GM23338 (cell line): ENCODE data around the gene ATF7. TPM values are rescaled to one million over a fixed set of nuclear protein-coding genes. Genes with fewer than 3 reads are reported as not detected.

Experiments
- ATAC-seq: fragments of 200-7000 bp; cut with Tn5 transposase; 3 replicates; pipeline ENCODE4 v1.9.1; 2020
- DNase-seq: peaks from one replicate; pipeline ENCODE4 v3.0.0-alpha.2; 2015; ENCODE audit warnings: low spot score
- H2AFZ ChIP-seq: fragments of 200-600 bp; sonication (generic); 2 replicates; pipeline ENCODE4 v1.8.0; 2016; ENCODE audit warnings: antibody characterized with exemption, mild to moderate bottlenecking, moderate library complexity
- H3F3A ChIP-seq: fragments of 200-600 bp; sonication (generic); replicated peaks from 2 replicates; pipeline ENCODE4 v1.8.0; 2017; ENCODE audit warnings: antibody characterized with exemption, mixed run types, low read depth
- H3K27ac ChIP-seq: fragments of 200-600 bp; sonication (generic); 2 replicates; pipeline ENCODE4 v1.6.1; 2016; ENCODE audit warnings: low read depth
- H3K27me3 ChIP-seq: fragments of 200-600 bp; sonication (generic); 2 replicates; pipeline ENCODE4 v1.8.0; 2016; ENCODE audit warnings: mild to moderate bottlenecking, mixed run types, moderate library complexity; ENCODE audit not compliant: insufficient read depth
- H3K36me3 ChIP-seq: fragments of 200-600 bp; sonication (generic); 2 replicates; pipeline ENCODE4 v1.8.0; 2016; ENCODE audit warnings: mild to moderate bottlenecking; ENCODE audit not compliant: insufficient read depth
- H3K4me1 ChIP-seq: fragments of 200-600 bp; sonication (generic); 2 replicates; pipeline ENCODE4 v1.8.0; 2016; ENCODE audit warnings: mild to moderate bottlenecking, moderate library complexity; ENCODE audit not compliant: insufficient read depth
- H3K4me2 ChIP-seq: fragments of 200-600 bp; sonication (generic); 2 replicates; pipeline ENCODE4 v1.7.1; 2017; ENCODE audit warnings: mixed run types
- H3K4me3 ChIP-seq: fragments of 200-600 bp; sonication (generic); 2 replicates; pipeline ENCODE4 v1.6.1; 2016; ENCODE audit warnings: mixed run types
- H3K79me2 ChIP-seq: fragments of 200-600 bp; sonication (generic); replicated peaks from 2 replicates; pipeline ENCODE4 v1.8.0; 2017; ENCODE audit warnings: mild to moderate bottlenecking; ENCODE audit not compliant: insufficient read depth
- H3K9me2 ChIP-seq: fragments of 200-600 bp; sonication (generic); 2 replicates; pipeline ENCODE4 v1.8.0; 2017; ENCODE audit not compliant: insufficient read depth
- H4K20me1 ChIP-seq: fragments of 200-600 bp; sonication (generic); replicated peaks from 2 replicates; pipeline ENCODE4 v1.8.0; 2017; ENCODE audit warnings: mild to moderate bottlenecking; ENCODE audit not compliant: insufficient read depth
- H3K27ac Mint-ChIP-seq: 2 replicates; pipeline ENCODE4 v1.8.0; 2020; ENCODE audit warnings: inconsistent platforms, mild to moderate bottlenecking, moderate library complexity, mixed read lengths
- H3K27me3 Mint-ChIP-seq: 3 replicates; pipeline ENCODE4 v1.8.0; 2022; ENCODE audit warnings: low read depth, mild to moderate bottlenecking, moderate library complexity, mixed read lengths, inconsistent platforms; ENCODE audit not compliant: insufficient read depth, poor library complexity
- H3K36me3 Mint-ChIP-seq: 3 replicates; pipeline ENCODE4 v1.8.0; 2021; ENCODE audit warnings: low read depth, mild to moderate bottlenecking, inconsistent platforms, moderate library complexity, mixed read lengths
- H3K4me1 Mint-ChIP-seq: 3 replicates; pipeline ENCODE4 v1.8.0; 2020; ENCODE audit warnings: mild to moderate bottlenecking, inconsistent platforms, mixed read lengths
- H3K4me3 Mint-ChIP-seq: 3 replicates; pipeline ENCODE4 v1.8.0; 2021; ENCODE audit warnings: moderate library complexity, mild to moderate bottlenecking, inconsistent platforms, mixed read lengths
- H3K9me3 Mint-ChIP-seq: 3 replicates; pipeline ENCODE4 v1.8.0; 2020; ENCODE audit warnings: moderate library complexity, mild to moderate bottlenecking, inconsistent platforms, mixed read lengths
- CREB1 ChIP-seq: fragments of 250-450 bp; sonication (Bioruptor Pico); IDR thresholded peaks from 2 replicates; pipeline ENCODE4 v1.5.0; 2020; ENCODE audit warnings: low read depth, mild to moderate bottlenecking, moderate library complexity
- EZH2 ChIP-seq: fragments of 200-600 bp; sonication (generic); IDR thresholded peaks from one replicate; pipeline ENCODE4 v1.8.0; 2017; ENCODE audit warnings: antibody characterized with exemption, mild to moderate bottlenecking, low read depth; ENCODE audit not compliant: unreplicated experiment
- EZH2phosphoT487 ChIP-seq: fragments of 200-600 bp; sonication (generic); IDR thresholded peaks from one replicate; pipeline ENCODE4 v1.8.1; 2018; ENCODE audit warnings: antibody characterized with exemption; ENCODE audit not compliant: unreplicated experiment
- JUNB ChIP-seq: IDR thresholded peaks from one replicate; pipeline ENCODE4 v1.6.1; 2016; ENCODE audit warnings: antibody characterized with exemption; ENCODE audit not compliant: unreplicated experiment
- NANOG ChIP-seq: IDR thresholded peaks from 2 replicates; pipeline ENCODE4 v1.6.1; 2016; ENCODE audit warnings: antibody characterized with exemption, borderline replicate concordance
- POLR2AphosphoS5 ChIP-seq: IDR thresholded peaks from 2 replicates; pipeline ENCODE4 v1.6.1; 2016; ENCODE audit warnings: antibody characterized with exemption, low read depth
- STAT1 ChIP-seq: IDR thresholded peaks from one replicate; pipeline ENCODE4 v1.6.1; 2016; ENCODE audit warnings: antibody characterized with exemption; ENCODE audit not compliant: unreplicated experiment
- ZNF114 ChIP-seq: fragments of 250-450 bp; sonication (Bioruptor Pico); IDR thresholded peaks from 2 replicates; pipeline ENCODE4 v1.5.0; 2020; ENCODE audit warnings: mild to moderate bottlenecking, moderate library complexity
- ZNF331 ChIP-seq: fragments of 250-450 bp; sonication (Bioruptor Pico); IDR thresholded peaks from 2 replicates; pipeline ENCODE4 v1.5.0; 2020; ENCODE audit warnings: low read depth, mild to moderate bottlenecking, moderate library complexity
- polyA plus RNA-seq: library from polyadenylated mRNA; unstranded; fragments of >200 nt; fragmentation: Nextera tagmentation; extraction: Ambion mirVana; gene quantifications from 2 replicates; pipeline ENCODE4 v1.2.1, GENCODE V29; 2016
- total RNA-seq: library from RNA; depleted of rRNA; stranded (reverse); fragments of >200 nt; shearing (Covaris generic); gene quantifications from 2 replicates; pipeline ENCODE4 v1.2.3, GENCODE V29; 2014
- TF ChIP-seq, protein P1 (sequence below): fragments of 250-450 bp; sonication (Bioruptor Pico); IDR thresholded peaks from 2 replicates; pipeline ENCODE4 v1.5.0; 2020; ENCODE audit warnings: mild to moderate bottlenecking, moderate library complexity
- TF ChIP-seq, protein P2 (sequence below): IDR thresholded peaks from 2 replicates; pipeline ENCODE4 v1.6.1; 2016; ENCODE audit warnings: antibody characterized with exemption
- TF ChIP-seq, protein P3 (sequence below), 2 experiments: fragments of 200-600 bp in 1 of 2; sonication (generic) in 1 of 2; conservative IDR thresholded peaks; 2 replicates each; pipeline versions ENCODE4 v1.5.1 to v1.6.1; 2016 to 2017; ENCODE audit warnings: antibody characterized with exemption in 2 of 2, low read depth in 2 of 2, mild to moderate bottlenecking in 2 of 2, moderate library complexity in 1 of 2

Gene ATF7
- total and polyA plus RNA-seq, 2 experiments from 2014 or later: 13.9 to 16.3 TPM

DNA sequence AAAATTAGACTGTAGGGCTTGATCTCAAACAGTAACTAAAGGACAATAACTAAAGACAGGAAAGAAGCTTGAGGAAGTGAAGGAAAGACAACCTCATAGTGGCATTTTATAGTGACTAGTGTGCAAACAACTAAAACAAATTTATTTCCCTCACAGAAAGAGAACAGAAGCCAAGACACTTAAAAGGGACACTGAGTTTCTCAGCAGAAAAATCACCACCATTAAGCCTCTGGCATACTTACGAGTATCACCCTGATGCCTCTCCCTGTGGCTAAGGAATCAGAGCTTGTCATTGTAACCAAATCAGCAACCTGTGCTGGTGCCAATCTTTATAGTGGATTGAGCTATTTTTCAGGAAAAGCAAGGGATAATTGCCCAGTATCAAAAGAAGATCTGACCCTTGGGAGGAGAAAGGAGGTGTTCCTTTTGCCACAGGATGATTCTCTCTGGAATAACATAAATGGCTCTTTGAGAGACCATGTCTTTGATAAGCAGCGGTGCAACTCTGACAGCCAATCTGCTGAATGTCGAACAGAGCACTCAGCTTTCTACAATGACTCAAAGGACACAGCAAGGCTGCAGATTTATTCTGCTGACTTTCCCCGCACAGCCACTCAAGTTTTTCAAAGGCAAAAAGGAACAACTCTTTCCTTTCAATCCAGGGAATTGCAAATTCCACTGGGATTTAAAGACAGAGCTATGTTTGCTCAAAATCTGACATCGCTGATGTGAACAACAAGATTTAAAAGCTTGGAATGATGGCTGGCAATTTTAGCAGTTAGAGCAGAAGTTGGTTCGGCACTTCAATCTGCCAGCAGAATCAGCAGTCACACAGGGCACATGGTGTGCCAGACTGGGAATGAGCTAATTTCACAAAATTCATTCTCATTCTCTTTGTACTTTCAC is 34.6 kb downstream of the ATF7 start (continued):
- TF ChIP-seq, protein P1, sequence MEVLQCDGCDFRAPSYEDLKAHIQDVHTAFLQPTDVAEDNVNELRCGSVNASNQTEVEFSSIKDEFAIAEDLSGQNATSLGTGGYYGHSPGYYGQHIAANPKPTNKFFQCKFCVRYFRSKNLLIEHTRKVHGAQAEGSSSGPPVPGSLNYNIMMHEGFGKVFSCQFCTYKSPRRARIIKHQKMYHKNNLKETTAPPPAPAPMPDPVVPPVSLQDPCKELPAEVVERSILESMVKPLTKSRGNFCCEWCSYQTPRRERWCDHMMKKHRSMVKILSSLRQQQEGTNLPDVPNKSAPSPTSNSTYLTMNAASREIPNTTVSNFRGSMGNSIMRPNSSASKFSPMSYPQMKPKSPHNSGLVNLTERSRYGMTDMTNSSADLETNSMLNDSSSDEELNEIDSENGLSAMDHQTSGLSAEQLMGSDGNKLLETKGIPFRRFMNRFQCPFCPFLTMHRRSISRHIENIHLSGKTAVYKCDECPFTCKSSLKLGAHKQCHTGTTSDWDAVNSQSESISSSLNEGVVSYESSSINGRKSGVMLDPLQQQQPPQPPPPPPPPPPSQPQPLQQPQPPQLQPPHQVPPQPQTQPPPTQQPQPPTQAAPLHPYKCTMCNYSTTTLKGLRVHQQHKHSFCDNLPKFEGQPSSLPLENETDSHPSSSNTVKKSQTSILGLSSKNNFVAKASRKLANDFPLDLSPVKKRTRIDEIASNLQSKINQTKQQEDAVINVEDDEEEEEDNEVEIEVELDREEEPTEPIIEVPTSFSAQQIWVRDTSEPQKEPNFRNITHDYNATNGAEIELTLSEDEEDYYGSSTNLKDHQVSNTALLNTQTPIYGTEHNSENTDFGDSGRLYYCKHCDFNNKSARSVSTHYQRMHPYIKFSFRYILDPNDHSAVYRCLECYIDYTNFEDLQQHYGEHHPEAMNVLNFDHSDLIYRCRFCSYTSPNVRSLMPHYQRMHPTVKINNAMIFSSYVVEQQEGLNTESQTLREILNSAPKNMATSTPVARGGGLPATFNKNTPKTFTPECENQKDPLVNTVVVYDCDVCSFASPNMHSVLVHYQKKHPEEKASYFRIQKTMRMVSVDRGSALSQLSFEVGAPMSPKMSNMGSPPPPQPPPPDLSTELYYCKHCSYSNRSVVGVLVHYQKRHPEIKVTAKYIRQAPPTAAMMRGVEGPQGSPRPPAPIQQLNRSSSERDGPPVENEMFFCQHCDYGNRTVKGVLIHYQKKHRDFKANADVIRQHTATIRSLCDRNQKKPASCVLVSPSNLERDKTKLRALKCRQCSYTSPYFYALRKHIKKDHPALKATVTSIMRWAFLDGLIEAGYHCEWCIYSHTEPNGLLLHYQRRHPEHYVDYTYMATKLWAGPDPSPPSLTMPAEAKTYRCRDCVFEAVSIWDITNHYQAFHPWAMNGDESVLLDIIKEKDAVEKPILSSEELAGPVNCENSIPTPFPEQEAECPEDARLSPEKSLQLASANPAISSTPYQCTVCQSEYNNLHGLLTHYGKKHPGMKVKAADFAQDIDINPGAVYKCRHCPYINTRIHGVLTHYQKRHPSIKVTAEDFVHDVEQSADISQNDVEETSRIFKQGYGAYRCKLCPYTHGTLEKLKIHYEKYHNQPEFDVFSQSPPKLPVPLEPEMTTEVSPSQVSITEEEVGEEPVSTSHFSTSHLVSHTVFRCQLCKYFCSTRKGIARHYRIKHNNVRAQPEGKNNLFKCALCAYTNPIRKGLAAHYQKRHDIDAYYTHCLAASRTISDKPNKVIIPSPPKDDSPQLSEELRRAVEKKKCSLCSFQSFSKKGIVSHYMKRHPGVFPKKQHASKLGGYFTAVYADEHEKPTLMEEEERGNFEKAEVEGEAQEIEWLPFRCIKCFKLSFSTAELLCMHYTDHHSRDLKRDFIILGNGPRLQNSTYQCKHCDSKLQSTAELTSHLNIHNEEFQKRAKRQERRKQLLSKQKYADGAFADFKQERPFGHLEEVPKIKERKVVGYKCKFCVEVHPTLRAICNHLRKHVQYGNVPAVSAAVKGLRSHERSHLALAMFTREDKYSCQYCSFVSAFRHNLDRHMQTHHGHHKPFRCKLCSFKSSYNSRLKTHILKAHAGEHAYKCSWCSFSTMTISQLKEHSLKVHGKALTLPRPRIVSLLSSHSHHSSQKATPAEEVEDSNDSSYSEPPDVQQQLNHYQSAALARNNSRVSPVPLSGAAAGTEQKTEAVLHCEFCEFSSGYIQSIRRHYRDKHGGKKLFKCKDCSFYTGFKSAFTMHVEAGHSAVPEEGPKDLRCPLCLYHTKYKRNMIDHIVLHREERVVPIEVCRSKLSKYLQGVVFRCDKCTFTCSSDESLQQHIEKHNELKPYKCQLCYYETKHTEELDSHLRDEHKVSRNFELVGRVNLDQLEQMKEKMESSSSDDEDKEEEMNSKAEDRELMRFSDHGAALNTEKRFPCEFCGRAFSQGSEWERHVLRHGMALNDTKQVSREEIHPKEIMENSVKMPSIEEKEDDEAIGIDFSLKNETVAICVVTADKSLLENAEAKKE (CRISPR knock-in tag): no peak

DNA sequence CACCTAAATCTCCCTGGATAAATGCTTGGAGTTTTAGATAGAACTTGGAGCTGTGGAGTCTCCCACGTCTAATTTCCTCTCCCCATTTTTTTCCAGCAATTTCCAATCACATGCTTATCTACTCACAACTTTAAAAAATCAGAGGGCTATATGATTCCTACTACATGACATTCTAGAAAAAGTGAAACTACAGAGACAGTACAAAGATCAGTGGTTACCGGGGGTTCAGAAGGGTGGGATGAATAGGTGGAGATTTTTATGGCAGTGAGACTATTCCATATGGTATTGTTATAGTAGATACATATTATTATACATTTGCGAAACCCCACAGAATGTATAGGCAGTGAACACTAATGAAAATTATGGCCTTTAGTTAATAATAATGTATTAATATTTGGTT is 35.5 kb downstream of the ATF7 start:
- Mint-ChIP-seq H3K36me3 (no peaks in the 10 kb centered on the region), H3K4me1 (peaks cover 18% of the 10 kb centered on the region), H3K4me3 (no peak overlapping the region), H3K9me3 (no peaks in the 10 kb centered on the region), H3K27me3 (peaks cover 1% of the 10 kb centered on the region), H3K27ac (no peak overlapping the region)
- ATAC-seq (no peak), DNase-seq (no peak)
- Histone ChIP-seq H3K4me3 (no peak overlapping the region), H3K4me2 (no peak overlapping the region), H2AFZ (no peak overlapping the region), H3K79me2 (peaks cover 6% of the 10 kb centered on the region; the same call in 1 of the 2 replicates), H4K20me1 (peaks cover 10% of the 10 kb centered on the region; the same call in 1 of the 2 replicates), H3F3A (no peaks in the 10 kb centered on the region), H3K4me1 (peaks cover 7% of the 10 kb centered on the region; the same call in 1 of the 2 replicates), H3K9me2 (no peaks in the 10 kb centered on the region), H3K27me3 (no peaks in the 10 kb centered on the region), H3K27ac (no peak overlapping the region), H3K36me3 (no peaks in the 10 kb centered on the region)
- TF ChIP-seq JUNB: no peak
- TF ChIP-seq EZH2phosphoT487: no peak
- TF ChIP-seq, protein P2, sequence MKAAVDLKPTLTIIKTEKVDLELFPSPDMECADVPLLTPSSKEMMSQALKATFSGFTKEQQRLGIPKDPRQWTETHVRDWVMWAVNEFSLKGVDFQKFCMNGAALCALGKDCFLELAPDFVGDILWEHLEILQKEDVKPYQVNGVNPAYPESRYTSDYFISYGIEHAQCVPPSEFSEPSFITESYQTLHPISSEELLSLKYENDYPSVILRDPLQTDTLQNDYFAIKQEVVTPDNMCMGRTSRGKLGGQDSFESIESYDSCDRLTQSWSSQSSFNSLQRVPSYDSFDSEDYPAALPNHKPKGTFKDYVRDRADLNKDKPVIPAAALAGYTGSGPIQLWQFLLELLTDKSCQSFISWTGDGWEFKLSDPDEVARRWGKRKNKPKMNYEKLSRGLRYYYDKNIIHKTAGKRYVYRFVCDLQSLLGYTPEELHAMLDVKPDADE: no peak
- TF ChIP-seq STAT1: no peak
- no peak for TF ChIP-seq ZNF114 (CRISPR knock-in tag)
- TF ChIP-seq CREB1 (CRISPR knock-in tag): no peak
- no peak for TF ChIP-seq POLR2AphosphoS5
- TF ChIP-seq, protein P3, sequence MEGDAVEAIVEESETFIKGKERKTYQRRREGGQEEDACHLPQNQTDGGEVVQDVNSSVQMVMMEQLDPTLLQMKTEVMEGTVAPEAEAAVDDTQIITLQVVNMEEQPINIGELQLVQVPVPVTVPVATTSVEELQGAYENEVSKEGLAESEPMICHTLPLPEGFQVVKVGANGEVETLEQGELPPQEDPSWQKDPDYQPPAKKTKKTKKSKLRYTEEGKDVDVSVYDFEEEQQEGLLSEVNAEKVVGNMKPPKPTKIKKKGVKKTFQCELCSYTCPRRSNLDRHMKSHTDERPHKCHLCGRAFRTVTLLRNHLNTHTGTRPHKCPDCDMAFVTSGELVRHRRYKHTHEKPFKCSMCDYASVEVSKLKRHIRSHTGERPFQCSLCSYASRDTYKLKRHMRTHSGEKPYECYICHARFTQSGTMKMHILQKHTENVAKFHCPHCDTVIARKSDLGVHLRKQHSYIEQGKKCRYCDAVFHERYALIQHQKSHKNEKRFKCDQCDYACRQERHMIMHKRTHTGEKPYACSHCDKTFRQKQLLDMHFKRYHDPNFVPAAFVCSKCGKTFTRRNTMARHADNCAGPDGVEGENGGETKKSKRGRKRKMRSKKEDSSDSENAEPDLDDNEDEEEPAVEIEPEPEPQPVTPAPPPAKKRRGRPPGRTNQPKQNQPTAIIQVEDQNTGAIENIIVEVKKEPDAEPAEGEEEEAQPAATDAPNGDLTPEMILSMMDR (conservative IDR thresholded peaks at IDR 0.05; ENCODE audit: low read depth in 2 of 2): no peak
- TF ChIP-seq ZNF331 (CRISPR knock-in tag): no peak
- TF ChIP-seq EZH2: no peak
- TF ChIP-seq NANOG: no peak
